Stimulated activated CD8-positive, alpha-beta memory T cell treated with anti-CD3 and anti-CD28 coated beads, Interleukin-4, amount 100 ng/mL, for 4 hours (primary cell): ENCODE results near the gene ADCK1.
"Not testable (repeated sequence)": the region's sequence is repeated elsewhere in the genome, so short reads cannot be mapped to it uniquely, and the experiment has no call there.

Experiments used
- DNase-seq, 2 donors: peaks; one replicate each; pipeline ENCODE4 v3.0.0-alpha.2; 2020; ENCODE audit warnings: low read depth in 2 of 2, low spot score in 1 of 2

Gene ADCK1

GRCh38 chr14:77864085-77864484 lies 64.2 kb downstream of the ADCK1 start:
- no peak for DNase-seq

GRCh38 chr14:77864580-77864979 lies 64.7 kb downstream of the ADCK1 start:
- no peak for DNase-seq

- no peak for DNase-seq
Measured at GRCh38 chr14:77865455-77865854, 65.5 kb downstream of the ADCK1 start.

GRCh38 chr14:77866932-77867331 lies 67.0 kb downstream of the ADCK1 start:
- DNase-seq = no peak

GRCh38 chr14:77867476-77867875 lies 67.6 kb downstream of the ADCK1 start:
- no peak for DNase-seq

- no peak for DNase-seq
Measured at GRCh38 chr14:77868552-77869285, 68.8 kb downstream of the ADCK1 start.

GRCh38 chr14:77869340-77869739 lies 69.4 kb downstream of the ADCK1 start:
- DNase-seq = no peak

- no peak for DNase-seq
Measured at GRCh38 chr14:77870646-77871045, 70.7 kb downstream of the ADCK1 start.

- no peak for DNase-seq
Measured at GRCh38 chr14:77872152-77872551, 72.2 kb downstream of the ADCK1 start.

- no peak for DNase-seq
Measured at GRCh38 chr14:77872983-77873382, 73.1 kb downstream of the ADCK1 start.

- no peak for DNase-seq
Measured at GRCh38 chr14:77878783-77879182, 78.9 kb downstream of the ADCK1 start.

GRCh38 chr14:77880056-77880455 lies 80.1 kb downstream of the ADCK1 start:
- DNase-seq = no peak

- DNase-seq = no peak
Measured at GRCh38 chr14:77882098-77882497, 82.2 kb downstream of the ADCK1 start.

- no peak for DNase-seq
Measured at GRCh38 chr14:77882636-77883035, 82.7 kb downstream of the ADCK1 start.

- no peak for DNase-seq
Measured at GRCh38 chr14:77883131-77883846, 83.4 kb downstream of the ADCK1 start.

- DNase-seq = no peak
Measured at GRCh38 chr14:77883847-77884238, 83.9 kb downstream of the ADCK1 start.

GRCh38 chr14:77885367-77885766 lies 85.5 kb downstream of the ADCK1 start:
- no peak for DNase-seq

GRCh38 chr14:77886010-77886409 lies 86.1 kb downstream of the ADCK1 start:
- no peak for DNase-seq

- DNase-seq = not testable (repeated sequence)
Measured at GRCh38 chr14:77888903-77889302, 89.0 kb downstream of the ADCK1 start.

GRCh38 chr14:77889971-77890442 lies 90.1 kb downstream of the ADCK1 start:
- DNase-seq = no peak

GRCh38 chr14:77890873-77891272 lies 91.0 kb downstream of the ADCK1 start:
- DNase-seq = no peak

- DNase-seq = no peak
Measured at GRCh38 chr14:77892381-77892871, 92.5 kb downstream of the ADCK1 start.
